ENCODE measurements around the gene RELL1.

Gene RELL1

GRCh38 chr4:37635155-37635554, 51.0 kb downstream of the RELL1 start:
- DNase-seq = no peak

DNA sequence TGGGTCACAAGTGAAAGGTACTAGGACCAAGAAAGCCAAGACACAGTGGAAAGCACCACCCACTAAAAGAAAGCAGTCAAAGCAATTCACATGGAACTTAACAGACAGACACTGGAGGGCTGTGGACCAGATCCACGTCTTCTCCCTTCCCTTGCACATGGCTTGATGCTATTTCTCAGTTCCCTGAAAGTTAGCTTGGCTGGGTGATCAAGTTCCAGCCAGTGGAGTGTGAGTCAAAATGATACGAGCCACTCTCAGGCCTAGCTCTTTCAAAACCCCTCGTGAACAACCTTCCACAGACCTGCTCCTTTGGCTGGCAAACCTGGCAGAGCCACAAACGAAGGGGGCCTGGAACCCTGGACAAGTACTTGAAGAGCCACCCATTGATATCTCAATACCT, 52.0 kb downstream of the RELL1 start:
- DNase-seq = no peak

DNA sequence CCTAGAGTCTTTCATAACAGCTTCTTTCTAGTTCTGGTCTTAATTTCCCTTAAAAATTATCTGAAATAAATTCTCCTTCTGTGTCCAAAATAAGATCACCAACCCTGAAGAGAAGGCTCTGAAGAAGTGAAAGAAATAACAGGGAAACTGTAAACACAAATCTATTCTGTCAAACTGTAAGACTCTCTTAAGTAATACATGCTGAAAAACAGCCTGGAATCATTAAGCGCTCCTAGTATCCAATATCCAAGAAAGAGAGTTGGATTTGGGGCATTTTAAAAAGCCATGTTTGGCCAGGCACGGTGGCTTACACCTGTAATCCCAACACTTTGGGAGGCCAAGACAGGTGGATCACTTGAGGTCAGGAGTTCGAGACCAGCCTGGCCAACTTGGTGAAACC, 53.3 kb downstream of the RELL1 start:
- no peak for DNase-seq

DNA sequence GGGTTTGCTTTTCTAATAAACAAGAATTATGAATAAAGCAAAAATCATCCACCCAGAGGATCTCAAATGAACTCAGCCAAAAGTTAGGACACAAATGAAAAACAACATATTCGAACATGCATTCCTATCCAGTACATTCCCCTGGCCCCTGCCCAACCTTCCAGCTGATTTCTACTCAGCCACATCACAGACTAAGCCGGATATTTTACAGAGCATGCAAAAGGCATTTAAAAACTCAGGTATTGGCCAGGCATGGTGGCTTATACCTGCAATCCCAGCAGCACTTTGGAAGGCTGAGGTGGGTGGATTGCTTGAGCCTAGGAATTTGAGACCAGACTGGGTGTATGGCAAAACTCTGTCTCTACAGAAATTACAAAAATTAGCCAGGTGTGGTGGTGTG, 54.6 kb downstream of the RELL1 start:
- DNase-seq = no peak

- no peak for DNase-seq
These were observed 56.5 kb downstream of the RELL1 start for GRCh38 chr4:37629713-37630112.

- DNase-seq = peak; percentile 54 to 80
These were observed 57.1 kb downstream of the RELL1 start for GRCh38 chr4:37628977-37629609.

- no peak for DNase-seq
These were observed 58.9 kb downstream of the RELL1 start for GRCh38 chr4:37627263-37627662.

GRCh38 chr4:37625499-37625898, 60.7 kb downstream of the RELL1 start:
- no peak for DNase-seq

GRCh38 chr4:37623940-37624339, 62.2 kb downstream of the RELL1 start:
- no peak for DNase-seq

- no peak for DNase-seq
These were observed 63.1 kb downstream of the RELL1 start for GRCh38 chr4:37623125-37623524.

GRCh38 chr4:37620176-37620575, 66.0 kb downstream of the RELL1 start:
- peak; percentile 48 to 74 for DNase-seq

DNA sequence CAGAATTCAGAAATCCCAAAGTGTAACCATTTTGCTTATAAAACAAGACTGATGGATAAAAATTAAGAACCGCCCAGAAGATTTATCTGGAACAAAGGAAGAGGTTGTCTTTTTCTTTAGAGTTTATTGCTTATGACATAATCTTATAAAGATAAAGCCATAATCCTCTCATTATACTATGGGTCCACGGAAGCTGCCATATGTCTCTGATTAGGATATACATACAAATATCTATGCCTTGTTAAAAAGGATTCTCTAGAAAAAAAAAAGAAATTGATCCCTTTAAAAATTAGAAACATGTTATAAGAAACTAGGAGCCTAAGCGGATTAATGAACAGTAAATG, 70.5 kb downstream of the RELL1 start:
- no peak for DNase-seq

DNA sequence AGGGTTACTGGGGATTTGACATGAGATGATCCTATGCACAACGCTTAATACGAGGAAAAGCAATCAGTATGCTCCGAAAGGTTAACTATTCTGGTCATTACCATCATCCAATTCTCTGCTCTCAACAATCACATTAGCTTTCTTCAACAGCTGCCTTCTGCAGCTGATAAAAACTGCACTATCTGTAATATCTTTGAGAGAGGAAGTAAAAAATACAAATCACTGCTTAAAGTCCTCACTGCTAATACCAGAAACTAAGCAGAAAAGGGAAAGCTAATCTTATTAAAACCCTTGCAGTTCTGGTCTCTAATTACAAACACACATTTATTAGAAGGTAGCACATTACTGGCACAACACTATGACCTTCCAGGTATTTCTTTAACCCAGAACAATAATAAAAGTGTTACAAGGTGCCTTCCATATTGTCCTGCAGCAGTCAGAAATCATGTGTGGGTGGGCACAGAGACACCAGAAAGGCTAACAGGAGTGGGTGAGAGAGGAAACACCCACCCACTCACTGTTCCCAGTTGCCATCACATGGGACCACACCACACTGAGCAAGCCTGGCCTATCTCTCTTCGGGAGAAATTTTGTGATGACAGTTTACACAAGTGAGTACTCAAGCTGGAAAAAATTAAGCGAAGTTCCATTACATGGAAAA, 71.0 kb downstream of the RELL1 start:
- peak; percentile 80 to 95 for DNase-seq

DNA sequence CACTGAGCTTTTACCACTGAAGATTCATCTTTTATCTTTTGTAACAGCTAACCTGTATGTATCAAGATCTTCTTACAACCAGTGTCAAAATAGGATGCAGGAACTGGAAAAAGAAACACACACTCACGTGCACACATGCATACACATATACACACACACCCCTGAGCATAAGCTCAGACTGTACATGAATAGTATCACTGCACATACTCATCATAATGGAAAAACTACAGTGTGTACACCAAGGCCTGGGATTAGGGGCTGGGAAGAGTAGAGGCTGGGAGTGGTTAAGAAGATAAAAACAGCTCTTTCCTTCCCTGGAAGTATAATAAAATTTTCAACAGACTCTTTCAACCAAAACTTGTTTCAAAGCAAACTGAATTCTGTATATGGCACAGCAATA, 73.4 kb downstream of the RELL1 start:
- no peak for DNase-seq

DNA sequence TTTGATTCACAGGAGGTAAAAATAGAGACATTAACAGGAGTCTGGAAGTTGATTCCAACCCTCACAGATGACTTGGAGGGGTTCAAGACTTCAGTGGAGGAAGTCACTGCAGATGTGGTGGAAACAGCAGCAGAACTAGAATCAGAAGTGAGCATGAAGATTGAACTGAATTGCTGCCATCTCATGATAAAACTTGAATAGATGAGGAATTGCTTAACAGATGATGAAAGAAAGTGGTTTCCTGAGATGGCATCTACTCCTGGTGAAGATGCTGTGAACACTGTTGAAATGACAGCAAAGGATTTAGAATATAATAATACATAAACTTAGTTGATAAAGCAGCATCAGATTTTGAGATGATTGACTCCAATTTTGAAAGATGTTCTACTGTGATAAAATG, 76.5 kb downstream of the RELL1 start:
- peak in 1 of 2 donors; percentile 45 for DNase-seq

DNA sequence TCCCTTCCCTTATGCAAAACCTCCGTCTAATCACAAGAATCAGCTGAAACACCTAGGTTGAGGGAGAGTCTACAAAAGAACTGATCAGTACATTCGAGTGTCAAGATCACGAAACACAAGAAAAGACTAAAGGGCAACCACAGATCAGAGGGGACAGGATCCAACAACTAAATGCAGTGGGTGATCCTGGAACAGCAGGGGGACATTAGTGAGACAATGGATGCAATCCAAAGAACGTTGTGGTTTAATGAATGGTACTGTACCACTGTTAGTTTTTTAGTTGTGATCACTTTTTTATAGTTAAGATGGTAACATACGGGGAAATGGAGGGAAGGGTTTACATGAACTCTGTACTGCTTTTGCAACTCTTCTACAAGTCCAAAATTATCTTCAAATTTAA, 79.2 kb downstream of the RELL1 start:
- no peak for DNase-seq

- DNase-seq = no peak
These were observed 80.2 kb downstream of the RELL1 start for GRCh38 chr4:37605843-37606565.

- peak; percentile 72 to 76 for DNase-seq
These were observed 81.7 kb downstream of the RELL1 start for GRCh38 chr4:37604461-37604860.

DNA sequence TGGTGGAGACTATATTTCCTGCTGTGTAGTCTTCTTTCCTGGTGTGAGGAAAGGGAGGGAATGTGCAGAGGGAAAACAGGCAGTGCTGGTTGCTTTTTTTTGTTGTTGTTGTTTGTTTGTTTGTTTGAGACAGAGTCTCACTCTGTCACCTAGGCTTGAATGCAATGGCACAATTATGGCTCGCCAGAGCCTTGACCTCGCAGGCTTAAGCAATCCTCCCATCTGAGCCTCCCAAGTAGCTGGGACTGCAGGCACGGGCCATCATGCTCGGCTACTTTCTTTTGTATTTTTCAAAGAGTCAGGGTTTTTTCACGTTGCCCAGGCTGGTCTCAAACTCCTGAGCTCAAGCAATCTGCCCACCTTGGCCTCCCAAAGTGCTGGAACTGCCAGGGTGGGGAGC, 82.5 kb downstream of the RELL1 start:
- peak in 1 of 2 donors; percentile 20 for DNase-seq

GRCh38 chr4:37603070-37603468, 83.1 kb downstream of the RELL1 start:
- DNase-seq = peak; percentile 85 to 88

DNA sequence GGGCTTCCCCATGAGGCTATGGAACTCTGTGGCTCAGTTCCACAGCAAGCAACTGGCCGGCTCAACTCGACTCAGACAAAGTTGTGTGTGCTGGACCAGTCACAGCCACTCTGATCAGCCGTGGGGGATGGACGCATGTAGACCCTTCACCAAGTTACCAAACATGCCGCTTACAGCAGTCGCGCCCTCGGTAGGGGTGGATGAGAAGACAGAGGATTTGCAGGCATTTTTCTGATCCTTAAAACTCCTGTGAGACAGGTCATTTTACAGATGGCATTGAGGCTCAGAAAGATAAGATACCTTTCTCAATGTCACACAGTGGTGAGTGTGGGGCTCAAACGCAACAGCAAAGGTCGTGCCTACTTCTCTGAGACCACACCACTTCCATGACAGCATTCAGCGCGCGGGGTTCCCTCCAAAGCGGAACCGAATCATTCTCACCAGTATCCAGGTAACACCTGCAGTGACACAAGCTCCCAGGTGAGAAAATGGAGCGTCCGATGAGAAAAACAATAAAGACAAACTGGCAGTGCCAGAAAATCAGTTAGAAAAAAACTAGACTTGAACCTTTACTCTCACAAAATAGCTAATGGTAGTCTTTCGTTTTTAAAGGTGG, 83.6 kb downstream of the RELL1 start:
- DNase-seq = no peak

GRCh38 chr4:37601531-37601930, 84.6 kb downstream of the RELL1 start:
- DNase-seq = peak; percentile 73 to 86

- DNase-seq = no peak
These were observed 86.9 kb downstream of the RELL1 start for GRCh38 chr4:37599092-37599790.
